Measurements from ENCODE around the gene KCTD18. TPM values are rescaled to one million over a fixed set of nuclear protein-coding genes. Genes with fewer than 3 reads are reported as not detected.
A peak's percentile ranks its signal among the peaks of the same experiment; 100 is the strongest.

KCTD18 gene
- 4.1 and 4.5 TPM in 2 replicates for polyA plus RNA-seq (2013)

DNA sequence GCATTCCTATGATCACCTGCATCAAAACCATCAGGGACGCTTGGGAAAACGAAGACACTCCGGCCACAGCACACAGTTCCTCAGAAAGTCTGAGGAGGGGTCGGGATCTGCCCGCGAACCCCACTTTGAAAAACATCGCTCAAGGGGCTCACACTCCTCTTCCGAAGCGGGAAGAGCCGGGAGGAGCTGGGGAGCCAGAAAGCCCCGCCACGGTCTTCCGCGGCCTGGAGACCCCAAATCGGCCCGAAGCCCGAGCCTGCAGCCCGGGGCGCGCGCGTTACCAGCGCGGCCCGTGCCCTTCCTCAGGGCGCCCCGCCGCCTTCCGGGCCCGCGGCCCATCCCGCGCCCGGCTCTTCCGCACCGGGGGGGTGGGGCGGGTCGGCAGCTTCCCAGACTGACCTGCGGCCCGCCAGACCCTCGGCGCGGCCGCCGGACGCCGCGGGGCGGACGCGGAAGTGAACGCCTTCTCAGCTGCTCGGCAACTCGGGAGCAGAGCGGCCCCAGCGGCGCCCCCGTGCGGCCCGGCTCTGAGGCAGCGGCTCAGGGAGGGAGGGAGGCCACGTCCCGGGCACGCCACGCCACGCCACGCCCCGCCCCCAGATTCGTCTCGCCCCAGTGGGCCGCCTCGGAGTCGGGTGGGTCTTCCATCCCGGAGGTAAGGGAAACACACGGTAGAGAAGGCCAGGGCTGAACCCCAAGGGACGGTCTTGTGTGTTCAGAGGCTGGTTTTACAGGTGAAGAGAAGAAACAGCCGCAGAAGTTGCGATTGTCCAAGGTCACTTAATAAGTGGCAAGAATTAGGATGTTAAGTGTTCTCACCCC is at the start of gene KCTD18:
Gene KCTD18 (minus strand): TSS at position 457 of the 822 bp plus-strand sequence. CDS start 3,052 bp downstream, outside the sequence.
- H3K4me3 ChIP-seq (ENCODE audit: low read depth, low read length) = peak within 1 kb of the TSS; percentile 78
- H3K79me2 ChIP-seq (ENCODE audit: control insufficient read depth, insufficient read depth, low read length, poor library complexity) = peaks cover 7% of the 10 kb centered on the region
- no CpG with 5 or more reads among the region's 78 CpGs for WGBS (ENCODE audit: extremely low coverage, insufficient coverage, insufficient read length)
- H4K12ac ChIP-seq (ENCODE audit: low read depth, low read length) = peak within 1 kb of the TSS; percentile 96
- H3K27ac ChIP-seq (ENCODE audit: low read depth, low read length) = no peak within 1 kb of the TSS
- H3K4me2 ChIP-seq (ENCODE audit: low read length) = peak within 1 kb of the TSS; percentile 81
- H2BK5ac ChIP-seq (ENCODE audit: low read depth, low read length, poor library complexity) = peak within 1 kb of the TSS; percentile 87
- peak within 1 kb of the TSS; percentile 92 for H3K14ac ChIP-seq (ENCODE audit: low read length)
- no peaks in the 10 kb centered on the region for H3K9me3 ChIP-seq (ENCODE audit: insufficient read depth, low read depth, low read length)
- H3K36me3 ChIP-seq (ENCODE audit: control insufficient read depth in 1 of 2, insufficient read depth in 2 of 2, low read length in 2 of 2) = no peaks in the 10 kb centered on the region
- peak within 1 kb of the TSS; percentile 83 for H3K18ac ChIP-seq (ENCODE audit: low read length)
- no peak within 1 kb of the TSS for H3K23ac ChIP-seq (ENCODE audit: low read length)
- H2AK5ac ChIP-seq (ENCODE audit: low read length) = peak within 1 kb of the TSS; percentile 55
- DNase-seq = peak; percentile 80 to 92
- H4K8ac ChIP-seq (ENCODE audit: low read depth, low read length) = peak within 1 kb of the TSS; percentile 96
- H3K79me1 ChIP-seq (ENCODE audit: low read length) = peaks cover 10% of the 10 kb centered on the region
- H3K4ac ChIP-seq (ENCODE audit: low read depth, low read length) = peak within 1 kb of the TSS; percentile 84
- peak within 1 kb of the TSS; percentile 94 for H2AFZ ChIP-seq (ENCODE audit: insufficient read depth, low read length, poor library complexity)
- peak within 1 kb of the TSS; percentile 45 for H2BK12ac ChIP-seq (ENCODE audit: low read length)
- H4K91ac ChIP-seq (ENCODE audit: low read depth, low read length) = peak within 1 kb of the TSS; percentile 85
- peak within 1 kb of the TSS; percentile 90 for H2BK120ac ChIP-seq (ENCODE audit: insufficient read depth, low read length, poor library complexity)
- no peaks in the 10 kb centered on the region for H3K27me3 ChIP-seq (ENCODE audit: insufficient read depth, low read length)
- H3K9ac ChIP-seq (ENCODE audit: low read length) = peak within 1 kb of the TSS; percentile 99
- H3K4me1 ChIP-seq (ENCODE audit: control insufficient read depth in 1 of 2, insufficient read depth in 2 of 2, low read length in 2 of 2) = peaks cover 4 to 8% of the 10 kb centered on the region in 2 experiments

- no peak overlapping the region for H2BK5ac ChIP-seq (ENCODE audit: low read depth, low read length, poor library complexity)
- no peak overlapping the region for H2AFZ ChIP-seq (ENCODE audit: insufficient read depth, low read length, poor library complexity)
- no peaks in the 10 kb centered on the region for H3K4me1 ChIP-seq (ENCODE audit: control insufficient read depth in 1 of 2, insufficient read depth in 2 of 2, low read length in 2 of 2)
- no peak overlapping the region for H3K27ac ChIP-seq (ENCODE audit: low read depth, low read length)
- H3K9me3 ChIP-seq (ENCODE audit: insufficient read depth, low read depth, low read length) = no peaks in the 10 kb centered on the region
- H2BK12ac ChIP-seq (ENCODE audit: low read length) = no peak overlapping the region
- no peak overlapping the region for H2AK5ac ChIP-seq (ENCODE audit: low read length)
- H3K4ac ChIP-seq (ENCODE audit: low read depth, low read length) = no peak overlapping the region
- no peak overlapping the region for H4K12ac ChIP-seq (ENCODE audit: low read depth, low read length)
- no peaks in the 10 kb centered on the region for H3K79me1 ChIP-seq (ENCODE audit: low read length)
- H3K14ac ChIP-seq (ENCODE audit: low read length) = no peak overlapping the region
- no peak overlapping the region for H3K9ac ChIP-seq (ENCODE audit: low read length)
- H4K91ac ChIP-seq (ENCODE audit: low read depth, low read length) = no peak overlapping the region
- no peak overlapping the region for H3K4me3 ChIP-seq (ENCODE audit: low read depth, low read length)
- H4K8ac ChIP-seq (ENCODE audit: low read depth, low read length) = no peak overlapping the region
- H3K79me2 ChIP-seq (ENCODE audit: control insufficient read depth, insufficient read depth, low read length, poor library complexity) = no peaks in the 10 kb centered on the region
- no peak overlapping the region for H3K23ac ChIP-seq (ENCODE audit: low read length)
- H2BK120ac ChIP-seq (ENCODE audit: insufficient read depth, low read length, poor library complexity) = no peak overlapping the region
- peaks cover 4 to 5% of the 10 kb centered on the region in 2 experiments for H3K36me3 ChIP-seq (ENCODE audit: control insufficient read depth in 1 of 2, insufficient read depth in 2 of 2, low read length in 2 of 2)
- H3K27me3 ChIP-seq (ENCODE audit: insufficient read depth, low read length) = no peaks in the 10 kb centered on the region
- no peak overlapping the region for H3K4me2 ChIP-seq (ENCODE audit: low read length)
- no peak overlapping the region for H3K18ac ChIP-seq (ENCODE audit: low read length)
- DNase-seq = no peak
These were observed 30.9 kb upstream of the KCTD18 start for GRCh38 chr2:200540793-200541192.

DNA sequence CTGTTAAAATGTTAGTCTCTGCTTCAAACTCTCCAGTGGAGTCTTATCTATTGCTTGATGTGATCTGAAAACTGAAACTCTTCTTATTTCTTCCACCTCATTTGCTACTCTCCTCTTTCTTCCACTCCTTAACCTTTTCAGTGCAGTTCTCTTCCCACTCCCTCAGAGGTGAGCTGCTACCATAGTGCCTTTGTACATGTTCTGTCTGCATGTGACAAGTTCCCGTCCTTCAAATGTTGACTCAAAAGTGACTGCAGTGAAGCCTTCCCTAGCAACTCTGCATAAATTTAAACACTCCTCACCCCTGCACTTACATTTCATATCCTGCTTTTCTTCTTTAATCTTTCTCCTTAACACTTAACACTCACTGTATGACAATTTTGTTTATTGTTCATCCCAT is 28.3 kb upstream of the KCTD18 start:
- Histone ChIP-seq H3K4ac (ENCODE audit: low read depth, low read length) (no peak overlapping the region), H3K23ac (ENCODE audit: low read length) (no peak overlapping the region), H3K79me1 (ENCODE audit: low read length) (no peaks in the 10 kb centered on the region), H3K36me3 (ENCODE audit: control insufficient read depth in 1 of 2, insufficient read depth in 2 of 2, low read length in 2 of 2) (peaks cover 3 to 5% of the 10 kb centered on the region in 2 experiments), H3K27me3 (ENCODE audit: insufficient read depth, low read length) (no peaks in the 10 kb centered on the region), H2BK12ac (ENCODE audit: low read length) (no peak overlapping the region), H2BK5ac (ENCODE audit: low read depth, low read length, poor library complexity) (no peak overlapping the region), H3K9me3 (ENCODE audit: insufficient read depth, low read depth, low read length) (no peaks in the 10 kb centered on the region), H3K79me2 (ENCODE audit: control insufficient read depth, insufficient read depth, low read length, poor library complexity) (no peaks in the 10 kb centered on the region), H3K9ac (ENCODE audit: low read length) (no peak overlapping the region), H2BK120ac (ENCODE audit: insufficient read depth, low read length, poor library complexity) (no peak overlapping the region), H3K14ac (ENCODE audit: low read length) (no peak overlapping the region), H3K4me2 (ENCODE audit: low read length) (no peak overlapping the region), H4K91ac (ENCODE audit: low read depth, low read length) (no peak overlapping the region), H4K12ac (ENCODE audit: low read depth, low read length) (no peak overlapping the region), H3K4me3 (ENCODE audit: low read depth, low read length) (no peak overlapping the region), H3K18ac (ENCODE audit: low read length) (no peak overlapping the region), H2AK5ac (ENCODE audit: low read length) (no peak overlapping the region), H2AFZ (ENCODE audit: insufficient read depth, low read length, poor library complexity) (no peak overlapping the region), H3K4me1 (ENCODE audit: control insufficient read depth in 1 of 2, insufficient read depth in 2 of 2, low read length in 2 of 2) (no peaks in the 10 kb centered on the region), H3K27ac (ENCODE audit: low read depth, low read length) (no peak overlapping the region), H4K8ac (ENCODE audit: low read depth, low read length) (no peak overlapping the region)
- no CpG with 5 or more reads among the region's 1 CpG for WGBS (ENCODE audit: extremely low coverage, insufficient coverage, insufficient read length)
- DNase-seq = no peak

GRCh38 chr2:200534572-200534971 is 24.7 kb upstream of the KCTD18 start:
- no peak overlapping the region for H4K91ac ChIP-seq (ENCODE audit: low read depth, low read length)
- H3K9ac ChIP-seq (ENCODE audit: low read length) = no peak overlapping the region
- H3K27ac ChIP-seq (ENCODE audit: low read depth, low read length) = no peak overlapping the region
- no peak overlapping the region for H2BK120ac ChIP-seq (ENCODE audit: insufficient read depth, low read length, poor library complexity)
- H2BK5ac ChIP-seq (ENCODE audit: low read depth, low read length, poor library complexity) = no peak overlapping the region
- H3K23ac ChIP-seq (ENCODE audit: low read length) = no peak overlapping the region
- H2AFZ ChIP-seq (ENCODE audit: insufficient read depth, low read length, poor library complexity) = no peak overlapping the region
- no peaks in the 10 kb centered on the region for H3K79me1 ChIP-seq (ENCODE audit: low read length)
- H2AK5ac ChIP-seq (ENCODE audit: low read length) = no peak overlapping the region
- no peaks in the 10 kb centered on the region for H3K27me3 ChIP-seq (ENCODE audit: insufficient read depth, low read length)
- no peaks in the 10 kb centered on the region for H3K4me1 ChIP-seq (ENCODE audit: control insufficient read depth in 1 of 2, insufficient read depth in 2 of 2, low read length in 2 of 2)
- H3K4ac ChIP-seq (ENCODE audit: low read depth, low read length) = no peak overlapping the region
- no peak for DNase-seq
- no peaks in the 10 kb centered on the region for H3K79me2 ChIP-seq (ENCODE audit: control insufficient read depth, insufficient read depth, low read length, poor library complexity)
- H3K4me2 ChIP-seq (ENCODE audit: low read length) = no peak overlapping the region
- H3K36me3 ChIP-seq (ENCODE audit: control insufficient read depth in 1 of 2, insufficient read depth in 2 of 2, low read length in 2 of 2) = peaks cover 2% of the 10 kb centered on the region in 2 experiments
- no peak overlapping the region for H4K12ac ChIP-seq (ENCODE audit: low read depth, low read length)
- H3K4me3 ChIP-seq (ENCODE audit: low read depth, low read length) = no peak overlapping the region
- no peak overlapping the region for H4K8ac ChIP-seq (ENCODE audit: low read depth, low read length)
- no peak overlapping the region for H3K14ac ChIP-seq (ENCODE audit: low read length)
- H2BK12ac ChIP-seq (ENCODE audit: low read length) = no peak overlapping the region
- H3K9me3 ChIP-seq (ENCODE audit: insufficient read depth, low read depth, low read length) = no peaks in the 10 kb centered on the region
- no peak overlapping the region for H3K18ac ChIP-seq (ENCODE audit: low read length)

All from trophoblast cell (in vitro differentiated cells and primary cell).